GM21390 (cell line): Measurements from ENCODE around the gene MAP7.

Experiments used
- ATAC-seq: cut with Tn5 transposase; IDR thresholded peaks from one replicate; pipeline ENCODE4 v1.9.1; 2021; ENCODE audit not compliant: unreplicated experiment

The MAP7 gene

GRCh38 chr6:136343700-136344099 lies 206.5 kb downstream of the MAP7 start:
- no peak for ATAC-seq

DNA sequence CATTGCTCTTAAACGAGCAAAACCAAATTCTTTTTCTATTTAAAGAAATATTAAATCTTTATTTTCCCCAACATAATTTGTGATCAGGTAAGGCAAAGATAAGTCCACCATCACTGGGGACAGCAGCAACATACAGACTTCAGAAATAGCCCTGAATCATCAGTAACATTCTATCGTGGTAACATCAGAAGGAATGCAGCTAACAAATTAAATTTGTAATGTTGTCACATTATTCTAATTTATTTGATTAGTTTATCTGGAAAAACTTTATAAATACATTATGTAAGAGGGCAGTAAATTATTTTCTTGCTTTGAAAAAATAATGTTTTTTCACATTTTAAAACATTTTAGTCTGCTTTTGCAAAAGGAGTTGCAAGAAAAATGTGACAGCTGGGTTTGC lies 206.9 kb downstream of the MAP7 start:
- no peak for ATAC-seq

DNA sequence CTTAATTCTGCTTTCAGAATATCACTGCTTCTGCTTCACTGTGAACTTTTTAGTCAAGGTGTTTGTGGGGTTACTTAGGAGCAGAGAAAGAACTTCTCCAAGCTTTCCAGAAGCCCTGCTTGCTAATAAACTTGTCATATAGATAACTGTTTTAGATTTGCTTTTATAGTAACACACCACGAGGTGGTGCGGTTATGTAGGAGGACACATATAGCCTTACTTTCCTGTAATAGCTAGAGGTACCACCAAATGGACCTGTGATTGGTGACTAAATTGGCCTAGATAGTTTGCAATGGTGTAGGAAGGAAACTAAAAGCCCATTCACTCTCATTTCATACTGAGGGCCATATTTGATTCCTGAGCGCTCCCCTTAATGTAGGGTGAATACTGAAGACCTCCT lies 208.3 kb downstream of the MAP7 start:
- no peak for ATAC-seq

DNA sequence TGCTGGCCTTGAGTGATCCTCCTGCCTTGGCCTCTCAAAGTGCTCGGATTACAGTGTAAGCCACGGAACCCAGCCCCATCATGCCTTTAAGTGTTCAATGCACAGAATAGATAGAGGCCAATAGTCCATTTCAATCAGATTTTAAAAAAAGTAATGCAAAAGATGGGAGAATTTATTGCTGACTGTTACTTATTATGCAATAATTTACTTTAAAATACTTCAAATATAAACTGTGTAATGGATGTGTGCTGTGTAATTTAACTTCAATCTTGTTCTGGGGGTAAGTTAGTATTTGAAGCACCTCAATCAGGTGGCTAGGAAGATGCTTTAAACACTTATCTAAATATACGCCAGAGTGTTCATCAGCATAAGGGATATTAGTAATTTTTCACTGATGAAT lies 208.9 kb downstream of the MAP7 start:
- ATAC-seq, result no peak

- no peak for ATAC-seq
Measured at GRCh38 chr6:136338486-136338885, 211.7 kb downstream of the MAP7 start.

- no peak for ATAC-seq
Measured at GRCh38 chr6:136337606-136338005, 212.6 kb downstream of the MAP7 start.

DNA sequence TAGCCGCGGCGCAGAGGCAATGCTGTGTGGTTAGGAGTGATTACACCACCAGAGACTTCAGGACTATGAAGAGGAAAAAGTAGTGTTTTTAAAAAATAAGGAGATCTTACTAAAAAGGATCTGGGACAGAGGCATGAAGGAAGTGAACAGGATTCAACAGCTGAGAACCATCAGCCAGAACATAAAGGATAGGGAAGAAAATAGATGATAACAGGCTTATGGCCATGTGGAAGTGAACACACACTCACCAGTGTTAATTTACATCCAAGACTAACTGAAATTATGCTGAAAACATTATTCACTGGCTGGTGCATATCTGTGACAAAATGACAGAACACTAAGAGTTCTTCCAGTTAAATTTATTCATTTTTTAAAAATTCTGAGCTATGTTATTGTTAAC lies 213.1 kb downstream of the MAP7 start:
- ATAC-seq, result no peak

GRCh38 chr6:136335736-136336363 lies 214.4 kb downstream of the MAP7 start:
- ATAC-seq, result no peak

GRCh38 chr6:136334853-136335252 lies 215.4 kb downstream of the MAP7 start:
- ATAC-seq, result no peak

DNA sequence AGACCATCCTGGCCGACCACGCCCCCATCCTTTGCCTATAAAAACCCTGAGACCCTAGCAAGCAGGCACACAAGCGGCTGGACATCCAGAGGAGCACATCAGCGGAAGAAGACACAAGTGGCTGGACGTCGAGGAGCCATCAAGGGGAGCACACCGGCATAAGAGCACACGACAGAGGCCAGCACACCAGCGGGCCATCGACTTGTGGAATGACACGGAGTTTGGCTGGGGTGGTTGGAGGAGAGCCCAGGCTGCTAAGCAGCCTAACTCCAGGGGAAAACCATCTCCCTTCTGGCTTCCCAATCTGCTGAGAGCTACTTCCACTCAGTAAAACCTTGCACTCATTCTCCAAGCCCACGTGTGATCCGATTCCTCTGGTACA lies 215.8 kb downstream of the MAP7 start:
- no peak for ATAC-seq

- ATAC-seq, result no peak
Measured at GRCh38 chr6:136333824-136334464, 216.3 kb downstream of the MAP7 start.

DNA sequence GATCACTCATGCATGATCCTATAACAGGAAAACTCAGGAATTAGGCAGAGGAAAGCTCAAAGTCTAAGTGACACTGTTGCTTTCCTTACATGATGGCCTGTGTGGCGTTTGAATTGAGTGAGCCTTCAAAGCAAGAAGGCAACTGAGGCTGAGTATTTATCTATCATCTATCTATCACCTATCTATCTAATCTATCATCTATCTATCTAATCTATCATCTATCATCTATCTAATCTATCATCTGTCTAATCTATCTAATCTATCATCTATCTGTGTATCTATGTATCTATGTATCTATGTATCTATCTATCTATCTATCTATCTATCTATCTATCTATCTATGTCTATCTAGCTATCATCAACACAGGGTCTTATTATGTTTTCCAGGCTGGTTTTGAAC lies 218.8 kb downstream of the MAP7 start:
- ATAC-seq, result no peak

GRCh38 chr6:136330634-136331033 lies 219.6 kb downstream of the MAP7 start:
- no peak for ATAC-seq

GRCh38 chr6:136326038-136326553 lies 224.1 kb downstream of the MAP7 start:
- ATAC-seq, result no peak

GRCh38 chr6:136324686-136325380 lies 225.4 kb downstream of the MAP7 start:
- no peak for ATAC-seq

DNA sequence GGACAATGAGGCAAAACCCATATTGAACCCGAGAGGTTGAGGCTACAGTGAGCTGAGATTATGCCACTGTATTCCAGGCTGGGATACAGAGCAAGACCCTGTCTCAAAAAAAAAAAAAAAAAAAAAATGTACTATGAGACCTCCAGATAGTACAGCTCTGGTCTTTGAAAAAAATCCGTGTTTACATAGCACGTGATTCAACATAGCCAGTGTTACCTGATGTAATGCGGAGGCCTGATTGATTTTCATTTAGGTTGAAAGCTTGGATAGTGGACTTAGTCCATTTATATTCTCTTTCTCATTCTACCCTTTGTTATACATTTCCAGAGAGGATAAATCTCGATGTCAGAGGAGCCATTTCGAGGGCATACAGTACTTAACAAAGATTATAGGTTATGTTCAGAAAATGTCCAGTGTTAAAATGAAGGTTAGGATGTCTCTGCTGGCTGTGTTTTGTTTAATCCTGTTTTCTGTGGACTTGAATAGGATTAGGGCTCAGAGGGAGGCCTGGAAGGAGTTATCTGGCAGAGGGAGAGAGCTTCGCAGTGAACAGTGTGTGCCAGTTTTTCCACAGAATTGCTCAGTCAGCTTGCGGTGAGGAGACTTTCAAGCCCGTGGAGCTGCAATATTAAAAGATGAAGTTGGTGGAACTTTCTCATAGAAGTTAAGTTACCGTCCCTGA lies 226.7 kb downstream of the MAP7 start:
- no peak for ATAC-seq

- ATAC-seq, result no peak
Measured at GRCh38 chr6:136319732-136320131, 230.5 kb downstream of the MAP7 start.

DNA sequence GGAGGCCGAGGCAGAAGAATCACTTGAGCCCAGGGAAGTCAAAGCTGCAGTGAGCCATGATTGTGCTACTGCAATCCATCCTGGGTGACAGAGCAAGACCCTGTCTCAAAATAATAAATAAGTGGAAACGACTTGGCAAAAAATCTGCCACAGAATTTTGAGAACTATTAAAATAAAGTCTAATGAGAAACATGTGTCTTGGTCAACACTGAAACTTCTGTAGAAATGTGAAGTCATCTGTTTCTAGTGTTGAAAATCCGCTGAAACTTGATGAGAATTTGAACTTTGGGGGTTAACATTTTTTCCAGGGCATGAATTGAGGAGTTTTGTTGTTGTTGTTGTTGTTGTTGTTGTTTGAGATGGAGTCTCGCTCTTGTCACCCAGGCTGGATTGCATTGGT lies 231.5 kb downstream of the MAP7 start:
- no peak for ATAC-seq

DNA sequence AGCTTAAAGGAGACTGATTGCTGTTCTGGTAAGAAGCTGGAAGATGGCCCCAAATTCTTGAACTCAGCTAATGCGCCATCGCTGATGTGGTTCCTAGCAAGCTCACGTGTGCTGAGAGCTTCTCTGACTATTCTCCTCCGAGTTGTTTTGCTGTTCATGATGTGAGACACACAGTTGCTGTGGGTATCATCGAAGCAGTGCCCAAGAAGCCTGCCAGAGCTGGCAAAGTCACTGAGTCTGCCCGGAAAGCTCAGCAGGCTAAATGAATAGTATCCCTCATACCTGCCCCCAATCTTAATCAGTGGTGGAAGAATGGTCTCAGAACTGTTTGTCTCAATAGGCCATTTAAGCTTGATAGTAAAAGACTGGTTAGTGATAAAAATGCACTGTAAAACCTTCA lies 232.3 kb downstream of the MAP7 start:
- no peak for ATAC-seq

GRCh38 chr6:136317021-136317694 lies 233.1 kb downstream of the MAP7 start:
- ATAC-seq, result peak; percentile 82

DNA sequence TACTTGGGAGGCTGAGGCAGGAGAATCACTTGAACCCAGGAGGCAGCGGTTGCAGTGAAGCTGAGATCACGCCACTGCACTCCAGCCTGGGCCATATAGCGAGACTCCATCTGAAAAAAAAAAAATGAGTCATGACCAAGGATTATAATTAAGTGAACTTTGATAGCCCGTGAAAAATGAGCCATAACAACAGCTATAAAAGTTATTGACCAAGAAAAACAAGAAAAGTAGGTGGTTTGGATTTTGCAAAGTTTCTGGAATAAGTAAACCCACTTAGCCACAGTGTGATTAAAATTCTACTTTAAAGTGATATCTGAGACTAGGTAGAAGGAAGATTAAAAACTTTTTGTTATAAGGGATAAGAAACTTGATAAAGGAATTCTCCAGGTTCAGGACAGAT lies 234.6 kb downstream of the MAP7 start:
- no peak for ATAC-seq
